ENCODE results near the gene SNF8. TPM values are rescaled to one million over a fixed set of nuclear protein-coding genes. Genes with fewer than 3 reads are reported as not detected.

Gene SNF8
- polyA plus RNA-seq, 1 experiment, result 113 TPM

GRCh38 chr17:48908853-48909394, 35.7 kb downstream of the SNF8 start:
- no peak for TF ChIP-seq CTCF (IDR thresholded peaks at IDR 0.05; ENCODE audit: insufficient read depth, low read depth, low read length)
- peak overlapping the region; percentile 94 for H3K4me3 ChIP-seq (ENCODE audit: low read depth, low read length)
- CTCF ChIA-PET, result interaction anchor here (1.1 to 2.1 kb wide), 2 partner anchors 25 to 124 kb away, joined by 3 to 12 read pairs; no protein-coding TSS in a partner anchor
- H3K27me3 ChIP-seq (ENCODE audit: control insufficient read depth, insufficient read depth, low read length), result no peaks in the 10 kb centered on the region
- POLR2A ChIA-PET, result interaction anchor here (0.6 kb wide), 2 partner anchors 35 to 69 kb away, joined by 3 to 9 read pairs; no protein-coding TSS in a partner anchor
- DNase-seq (ENCODE audit: low read depth), result peak; percentile 34
- H3K36me3 ChIP-seq (ENCODE audit: control insufficient read depth, insufficient read depth, low read length), result peaks cover 5% of the 10 kb centered on the region

- DNase-seq (ENCODE audit: low read depth), result peak; percentile 66
- Histone ChIP-seq H3K36me3 (ENCODE audit: control insufficient read depth, insufficient read depth, low read length) (peaks cover 5% of the 10 kb centered on the region), H3K27me3 (ENCODE audit: control insufficient read depth, insufficient read depth, low read length) (no peaks in the 10 kb centered on the region), H3K4me3 (ENCODE audit: low read depth, low read length) (peak within 1 kb of the TSS; percentile 94)
- POLR2A ChIA-PET, result interaction anchor here (0.6 to 1.0 kb wide), 3 partner anchors 16 to 69 kb away, joined by 3 to 9 read pairs (median 3); partner anchors contain the start of gene ATP5MC1
- CTCF ChIA-PET, result interaction anchor here (0.7 to 2.1 kb wide), 6 partner anchors 10 to 128 kb away, joined by 3 to 12 read pairs (median 4); partner anchors contain the start of gene ATP5MC1
- no peak for TF ChIP-seq CTCF (IDR thresholded peaks at IDR 0.05; ENCODE audit: insufficient read depth, low read depth, low read length)
Measured at GRCh38 chr17:48908047-48908843, 36.4 kb downstream of the SNF8 start, which contains the start of gene UBE2Z. Gene UBE2Z, plus strand, starts transcription at chr17:48908407. Its CDS starts 97 bp downstream, at chr17:48908504.

GRCh38 chr17:48907713-48908046, 37.0 kb downstream of the SNF8 start:
- DNase-seq (ENCODE audit: low read depth), result peak; percentile 23
- Histone ChIP-seq H3K36me3 (ENCODE audit: control insufficient read depth, insufficient read depth, low read length) (peaks cover 2% of the 10 kb centered on the region), H3K27me3 (ENCODE audit: control insufficient read depth, insufficient read depth, low read length) (no peaks in the 10 kb centered on the region), H3K4me3 (ENCODE audit: low read depth, low read length) (peak overlapping the region; percentile 94)
- ChIA-PET POLR2A (interaction anchor here (1.0 kb wide), 1 partner anchor 15 kb away, joined by 3 read pairs; the partner anchor contains the start of gene ATP5MC1), CTCF (interaction anchor here (0.7 to 2.1 kb wide), 6 partner anchors 9 to 128 kb away, joined by 3 to 12 read pairs (median 4); partner anchors contain the start of gene ATP5MC1)
- TF ChIP-seq CTCF (IDR thresholded peaks at IDR 0.05; ENCODE audit: insufficient read depth, low read depth, low read length), result no peak

- DNase-seq (ENCODE audit: low read depth), result no peak
- TF ChIP-seq CTCF (IDR thresholded peaks at IDR 0.05; ENCODE audit: insufficient read depth, low read depth, low read length), result no peak
- Histone ChIP-seq H3K36me3 (ENCODE audit: control insufficient read depth, insufficient read depth, low read length) (no peaks in the 10 kb centered on the region), H3K27me3 (ENCODE audit: control insufficient read depth, insufficient read depth, low read length) (no peaks in the 10 kb centered on the region), H3K4me3 (ENCODE audit: low read depth, low read length) (no peak overlapping the region)
- ChIA-PET POLR2A (no interaction called here), CTCF (interaction anchor here (0.7 kb wide), 1 partner anchor 22 kb away, joined by 3 read pairs; no protein-coding TSS in a partner anchor)
Measured at GRCh38 chr17:48905987-48906515, 38.6 kb downstream of the SNF8 start.

GRCh38 chr17:48904428-48904827, 40.2 kb downstream of the SNF8 start:
- POLR2A ChIA-PET, result no interaction called here
- no peak overlapping the region for H3K4me3 ChIP-seq (ENCODE audit: low read depth, low read length)
- H3K27me3 ChIP-seq (ENCODE audit: control insufficient read depth, insufficient read depth, low read length), result no peaks in the 10 kb centered on the region
- no peaks in the 10 kb centered on the region for H3K36me3 ChIP-seq (ENCODE audit: control insufficient read depth, insufficient read depth, low read length)
- TF ChIP-seq CTCF (IDR thresholded peaks at IDR 0.05; ENCODE audit: insufficient read depth, low read depth, low read length), result no peak
- CTCF ChIA-PET, result interaction anchor here (1.5 kb wide), 1 partner anchor 12 kb away, joined by 5 read pairs; the partner anchor contains the start of gene ATP5MC1
- no peak for DNase-seq (ENCODE audit: low read depth)
